ENCODE data around the gene TMEM63A. TPM values are rescaled to one million over a fixed set of nuclear protein-coding genes. Genes with fewer than 3 reads are reported as not detected.

Gene TMEM63A
- total and polyA plus RNA-seq, 2 of the 13 experiments (the other 11 are each of a cell fraction or from before 2014, with no cell fraction given), result 23.9 to 53.3 TPM

DNA sequence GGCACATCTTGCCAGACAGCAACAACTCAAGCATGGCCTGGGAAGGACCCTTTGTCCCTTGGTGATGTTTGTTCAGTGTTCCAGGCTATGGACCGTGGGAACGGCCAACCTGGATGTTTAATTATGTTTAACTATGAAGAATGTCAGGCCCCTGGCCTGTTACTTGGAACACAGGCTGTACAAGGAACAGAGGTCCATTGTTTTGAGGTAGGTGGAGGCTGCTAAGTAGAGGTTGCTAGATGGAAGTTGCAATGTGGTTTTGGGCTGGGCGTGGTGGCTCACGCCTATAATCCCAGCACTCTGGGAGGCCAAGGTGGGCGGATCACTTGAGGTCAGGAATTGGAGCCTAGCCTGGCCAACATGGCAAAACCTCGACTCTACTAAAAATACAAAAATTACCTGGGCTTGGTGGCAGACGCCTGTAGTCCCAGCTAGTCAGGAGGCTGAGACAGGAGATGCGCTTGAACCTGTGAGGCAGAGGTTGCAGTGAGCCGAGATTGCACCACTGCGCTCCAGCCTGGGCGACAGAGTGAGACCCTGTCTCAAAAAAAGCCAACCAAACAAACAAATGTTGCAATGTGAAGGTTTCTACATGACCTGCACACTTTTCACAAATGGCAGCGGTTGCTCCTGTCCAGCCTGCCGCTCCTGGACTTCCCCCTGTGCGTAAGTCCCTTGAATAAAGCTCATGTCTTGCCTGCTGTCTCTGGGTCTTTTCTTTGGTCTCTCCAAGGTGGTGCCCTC lies 9.2 kb upstream of the TMEM63A start (continued):
- TF ChIP-seq USF2 (IDR thresholded peaks at IDR 0.05; ENCODE audit: low read depth, low read length) (no peak), USF2 (CRISPR knock-in tag; IDR thresholded peaks at IDR 0.05; ENCODE audit: borderline replicate concordance) (no peak), ARNT (IDR thresholded peaks at IDR 0.05) (no peak), PRDM10 (CRISPR knock-in tag; IDR thresholded peaks at IDR 0.05; ENCODE audit: low read depth) (no peak), TFDP2 (CRISPR knock-in tag; IDR thresholded peaks at IDR 0.05) (no peak), ZKSCAN5 (CRISPR knock-in tag; IDR thresholded peaks at IDR 0.05) (no peak), ZSCAN30 (CRISPR knock-in tag; IDR thresholded peaks at IDR 0.05) (no peak), ZSCAN22 (CRISPR knock-in tag; IDR thresholded peaks at IDR 0.05) (no peak), ZNF850 (CRISPR knock-in tag; conservative IDR thresholded peaks at IDR 0.05) (no peak), PAX8 (CRISPR knock-in tag; IDR thresholded peaks at IDR 0.05; ENCODE audit: borderline replicate concordance) (no peak), ZNF816 (CRISPR knock-in tag; IDR thresholded peaks at IDR 0.05; ENCODE audit: borderline replicate concordance) (no peak), TCF12 (IDR thresholded peaks at IDR 0.05) (no peak), TCF12 (CRISPR knock-in tag; IDR thresholded peaks at IDR 0.05) (no peak), HOMEZ (CRISPR knock-in tag; IDR thresholded peaks at IDR 0.05; ENCODE audit: low read depth) (no peak), ZNF598 (CRISPR knock-in tag; IDR thresholded peaks at IDR 0.05; ENCODE audit: borderline replicate concordance) (no peak), ZNF790 (CRISPR knock-in tag; IDR thresholded peaks at IDR 0.05; ENCODE audit: borderline replicate concordance) (no peak)
- TF ChIP-seq, protein P1, sequence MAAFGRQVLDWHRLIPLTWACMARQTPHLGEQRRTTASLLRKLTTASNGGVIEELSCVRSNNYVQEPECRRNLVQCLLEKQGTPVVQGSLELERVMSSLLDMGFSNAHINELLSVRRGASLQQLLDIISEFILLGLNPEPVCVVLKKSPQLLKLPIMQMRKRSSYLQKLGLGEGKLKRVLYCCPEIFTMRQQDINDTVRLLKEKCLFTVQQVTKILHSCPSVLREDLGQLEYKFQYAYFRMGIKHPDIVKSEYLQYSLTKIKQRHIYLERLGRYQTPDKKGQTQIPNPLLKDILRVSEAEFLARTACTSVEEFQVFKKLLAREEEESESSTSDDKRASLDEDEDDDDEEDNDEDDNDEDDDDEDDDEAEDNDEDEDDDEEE (CRISPR knock-in tag; IDR thresholded peaks at IDR 0.05), result no peak
- TF ChIP-seq, protein P2, sequence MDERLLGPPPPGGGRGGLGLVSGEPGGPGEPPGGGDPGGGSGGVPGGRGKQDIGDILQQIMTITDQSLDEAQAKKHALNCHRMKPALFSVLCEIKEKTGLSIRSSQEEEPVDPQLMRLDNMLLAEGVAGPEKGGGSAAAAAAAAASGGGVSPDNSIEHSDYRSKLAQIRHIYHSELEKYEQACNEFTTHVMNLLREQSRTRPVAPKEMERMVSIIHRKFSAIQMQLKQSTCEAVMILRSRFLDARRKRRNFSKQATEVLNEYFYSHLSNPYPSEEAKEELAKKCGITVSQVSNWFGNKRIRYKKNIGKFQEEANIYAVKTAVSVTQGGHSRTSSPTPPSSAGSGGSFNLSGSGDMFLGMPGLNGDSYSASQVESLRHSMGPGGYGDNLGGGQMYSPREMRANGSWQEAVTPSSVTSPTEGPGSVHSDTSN (CRISPR knock-in tag; IDR thresholded peaks at IDR 0.05), result no peak

Data from HepG2 (cell line).